Endometrium (tissue), 2 donors: Measurements from ENCODE around the gene KIAA1328.

Source experiments
- FAIRE-seq: peaks from 2 replicates; lab custom pipeline; 2012; peaks lifted over from hg19 to GRCh38; lab: Jason Lieb, UNC
- donor health status: control.
- donor health status: control.

The KIAA1328 gene

GRCh38 chr18:37253394-37254235 is 424.7 kb downstream of the KIAA1328 start:
- no peak for FAIRE-seq

- FAIRE-seq: no peak
These were observed 425.4 kb downstream of the KIAA1328 start for GRCh38 chr18:37254236-37254754.

GRCh38 chr18:37254973-37255372 is 426.0 kb downstream of the KIAA1328 start:
- FAIRE-seq: no peak

- no peak for FAIRE-seq
These were observed 429.2 kb downstream of the KIAA1328 start for GRCh38 chr18:37258131-37258530.

GRCh38 chr18:37258819-37259218 is 429.9 kb downstream of the KIAA1328 start:
- FAIRE-seq: no peak

GRCh38 chr18:37259711-37260110 is 430.8 kb downstream of the KIAA1328 start:
- no peak for FAIRE-seq

GRCh38 chr18:37260367-37261093 is 431.6 kb downstream of the KIAA1328 start:
- FAIRE-seq: no peak

GRCh38 chr18:37261246-37261840 is 432.4 kb downstream of the KIAA1328 start:
- no peak for FAIRE-seq

- no peak for FAIRE-seq
These were observed 433.1 kb downstream of the KIAA1328 start for GRCh38 chr18:37261988-37262387.

- FAIRE-seq: no peak
These were observed 436.0 kb downstream of the KIAA1328 start for GRCh38 chr18:37264956-37265355.

- no peak for FAIRE-seq
These were observed 436.5 kb downstream of the KIAA1328 start for GRCh38 chr18:37265382-37265781.

- FAIRE-seq: no peak
These were observed 437.4 kb downstream of the KIAA1328 start for GRCh38 chr18:37266290-37266689.

- FAIRE-seq: no peak
These were observed 441.2 kb downstream of the KIAA1328 start for GRCh38 chr18:37270038-37270665.

- FAIRE-seq: no peak
These were observed 441.7 kb downstream of the KIAA1328 start for GRCh38 chr18:37270666-37271052.

- FAIRE-seq: no peak
These were observed 443.3 kb downstream of the KIAA1328 start for GRCh38 chr18:37272226-37272625.

GRCh38 chr18:37272841-37273240 is 443.9 kb downstream of the KIAA1328 start:
- no peak for FAIRE-seq

GRCh38 chr18:37274309-37275236 is 445.6 kb downstream of the KIAA1328 start:
- FAIRE-seq: no peak

GRCh38 chr18:37275237-37275741 is 446.4 kb downstream of the KIAA1328 start:
- no peak for FAIRE-seq

GRCh38 chr18:37276111-37276890 is 447.4 kb downstream of the KIAA1328 start:
- no peak for FAIRE-seq

- FAIRE-seq: no peak
These were observed 448.9 kb downstream of the KIAA1328 start for GRCh38 chr18:37277804-37278203.
